SJSA1 (cell line): ENCODE results near the gene RGS6. TPM values are rescaled to one million over a fixed set of nuclear protein-coding genes. Genes with fewer than 3 reads are reported as not detected.

ENCODE experiments used
- DNase-seq, 2 experiments: peaks; one replicate each; pipeline ENCODE4 v3.0.0-alpha.2; 2015 to 2020; ENCODE audit warnings: low spot score in 2 of 2, low read depth in 1 of 2
- H3K27ac ChIP-seq: fragments of 250-450 bp; sonication (Bioruptor Pico); 2 replicates; pipeline ENCODE4 v1.5.1; 2020; ENCODE audit warnings: mild to moderate bottlenecking, moderate library complexity
- H3K27me3 ChIP-seq: fragments of 250-450 bp; sonication (Bioruptor Pico); replicated peaks from 2 replicates; pipeline ENCODE4 v1.5.1; 2020; ENCODE audit warnings: mild to moderate bottlenecking, moderate library complexity
- H3K36me3 ChIP-seq: fragments of 250-450 bp; sonication (Bioruptor Pico); 2 replicates; pipeline ENCODE4 v1.5.1; 2020; ENCODE audit warnings: mild to moderate bottlenecking
- H3K4me1 ChIP-seq: fragments of 250-450 bp; sonication (Bioruptor Pico); replicated peaks from 2 replicates; pipeline ENCODE4 v1.6.1; 2021; ENCODE audit warnings: mild to moderate bottlenecking
- H3K4me3 ChIP-seq: fragments of 250-450 bp; sonication (Bioruptor Pico); 2 replicates; pipeline ENCODE4 v1.5.1; 2020; ENCODE audit warnings: mild to moderate bottlenecking
- H3K9me3 ChIP-seq: fragments of 250-450 bp; sonication (Bioruptor Pico); replicated peaks from 2 replicates; pipeline ENCODE4 v1.5.1; 2020; ENCODE audit warnings: mild to moderate bottlenecking
- total RNA-seq: library from RNA; depleted of rRNA; stranded (reverse); fragments of >200 nt; shearing (Covaris generic); gene quantifications from 2 replicates; pipeline ENCODE4 v1.2.3, GENCODE V29; 2014

Gene RGS6
- total RNA-seq, 1 experiment from 2014 or later, result not detected

GRCh38 chr14:72008666-72009065 is 76.4 kb downstream of the RGS6 start:
- Histone ChIP-seq H3K4me3 (no peak overlapping the region), H3K9me3 (no peaks in the 10 kb centered on the region), H3K4me1 (no peaks in the 10 kb centered on the region), H3K27ac (no peak overlapping the region), H3K36me3 (no peaks in the 10 kb centered on the region), H3K27me3 (no peaks in the 10 kb centered on the region)
- DNase-seq, result no peak

- DNase-seq, result no peak
- Histone ChIP-seq H3K36me3 (no peaks in the 10 kb centered on the region), H3K4me1 (no peaks in the 10 kb centered on the region), H3K4me3 (no peak overlapping the region), H3K27me3 (no peaks in the 10 kb centered on the region), H3K27ac (no peak overlapping the region), H3K9me3 (no peaks in the 10 kb centered on the region)
Observed at GRCh38 chr14:72010474-72010873, 78.2 kb downstream of the RGS6 start.

GRCh38 chr14:72013721-72014345 is 81.6 kb downstream of the RGS6 start:
- Histone ChIP-seq H3K27ac (no peak overlapping the region), H3K4me1 (no peaks in the 10 kb centered on the region), H3K27me3 (no peaks in the 10 kb centered on the region), H3K9me3 (no peaks in the 10 kb centered on the region), H3K36me3 (no peaks in the 10 kb centered on the region), H3K4me3 (no peak overlapping the region)
- DNase-seq, result no peak

DNA sequence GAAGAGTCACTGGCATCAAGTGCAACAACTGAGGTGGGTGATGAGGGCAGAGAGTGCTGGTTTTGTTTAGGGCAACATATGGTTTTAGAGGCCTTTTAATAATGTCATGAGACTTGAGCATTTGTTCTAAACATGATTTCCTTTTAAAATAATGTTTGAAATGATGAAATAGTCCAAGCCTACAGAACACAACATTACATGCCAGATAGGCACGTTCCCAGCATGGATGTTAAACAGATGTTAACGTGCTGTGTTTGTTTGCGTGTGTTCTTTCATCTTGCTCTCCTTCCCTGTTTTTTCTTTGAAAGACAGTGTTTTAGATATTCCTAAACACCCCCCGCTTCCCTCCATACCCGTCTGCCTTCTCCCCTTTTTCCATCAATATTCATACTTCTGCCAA is 82.3 kb downstream of the RGS6 start:
- no peaks in the 10 kb centered on the region for H3K9me3 ChIP-seq
- H3K36me3 ChIP-seq, result no peaks in the 10 kb centered on the region
- H3K27ac ChIP-seq, result no peak overlapping the region
- no peak overlapping the region for H3K4me3 ChIP-seq
- H3K27me3 ChIP-seq, result no peaks in the 10 kb centered on the region
- no peak for DNase-seq
- H3K4me1 ChIP-seq, result no peaks in the 10 kb centered on the region

GRCh38 chr14:72017290-72017689 is 85.1 kb downstream of the RGS6 start:
- DNase-seq, result no peak
- H3K9me3 ChIP-seq, result no peaks in the 10 kb centered on the region
- H3K4me1 ChIP-seq, result no peaks in the 10 kb centered on the region
- H3K27me3 ChIP-seq, result no peaks in the 10 kb centered on the region
- H3K4me3 ChIP-seq, result no peak overlapping the region
- no peak overlapping the region for H3K27ac ChIP-seq
- no peaks in the 10 kb centered on the region for H3K36me3 ChIP-seq

- H3K9me3 ChIP-seq, result no peaks in the 10 kb centered on the region
- no peak for DNase-seq
- no peaks in the 10 kb centered on the region for H3K27me3 ChIP-seq
Observed at GRCh38 chr14:72023128-72024042, 91.2 kb downstream of the RGS6 start.

GRCh38 chr14:72024043-72024407 is 91.8 kb downstream of the RGS6 start:
- Histone ChIP-seq H3K9me3 (no peaks in the 10 kb centered on the region), H3K36me3 (no peaks in the 10 kb centered on the region), H3K4me3 (no peak overlapping the region), H3K27ac (no peak overlapping the region), H3K27me3 (no peaks in the 10 kb centered on the region), H3K4me1 (no peaks in the 10 kb centered on the region)
- peak in 1 of 2 experiments; percentile 2 for DNase-seq

More at GRCh38 chr14:72023128-72024042, 91.2 kb downstream of the RGS6 start:
- Histone ChIP-seq H3K4me3 (no peak overlapping the region), H3K27ac (no peak overlapping the region), H3K4me1 (no peaks in the 10 kb centered on the region), H3K36me3 (no peaks in the 10 kb centered on the region)

DNA sequence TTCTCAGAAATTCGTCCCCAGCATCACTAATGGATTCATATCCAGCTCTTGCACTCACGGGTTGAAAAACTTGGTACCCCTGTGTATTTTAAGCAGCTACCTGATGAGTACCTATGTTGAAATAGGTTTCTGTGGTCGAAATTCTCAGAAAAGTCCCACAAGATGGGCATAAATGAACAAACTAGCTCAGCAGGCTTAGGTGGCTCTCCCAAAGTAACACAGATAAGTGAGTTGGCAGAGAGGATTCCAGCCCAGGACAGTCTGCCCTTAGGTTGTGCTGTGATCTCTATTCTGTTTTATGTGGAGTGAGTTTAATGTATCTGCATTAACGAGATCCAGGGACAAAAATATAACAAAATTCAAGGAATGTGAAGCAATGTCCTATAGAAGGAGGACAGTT is 92.3 kb downstream of the RGS6 start:
- Histone ChIP-seq H3K27me3 (no peaks in the 10 kb centered on the region), H3K27ac (no peak overlapping the region), H3K36me3 (no peaks in the 10 kb centered on the region), H3K4me1 (no peaks in the 10 kb centered on the region), H3K9me3 (no peaks in the 10 kb centered on the region), H3K4me3 (no peak overlapping the region)
- DNase-seq, result no peak

DNA sequence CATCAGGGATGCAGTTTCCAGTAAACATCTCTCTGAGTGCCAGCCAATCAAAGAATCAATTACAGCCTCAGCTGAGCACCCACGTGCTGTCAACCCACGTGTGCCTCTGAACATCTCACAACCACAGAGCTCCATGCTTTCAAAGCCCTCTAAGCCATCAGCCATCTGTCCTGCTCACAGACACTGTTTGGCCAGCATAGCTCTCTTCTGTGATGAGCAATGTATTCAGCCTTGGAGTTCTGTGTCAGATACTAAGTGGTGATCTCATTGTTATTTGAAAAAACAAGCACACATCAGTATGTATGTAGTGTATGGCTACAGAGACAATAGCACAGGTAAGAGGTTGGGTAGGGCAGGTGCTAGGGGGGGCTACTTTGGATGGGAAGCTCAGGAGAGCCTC is 94.3 kb downstream of the RGS6 start:
- no peaks in the 10 kb centered on the region for H3K27me3 ChIP-seq
- DNase-seq, result no peak
- H3K27ac ChIP-seq, result no peak overlapping the region
- H3K36me3 ChIP-seq, result no peaks in the 10 kb centered on the region
- no peaks in the 10 kb centered on the region for H3K4me1 ChIP-seq
- no peak overlapping the region for H3K4me3 ChIP-seq
- H3K9me3 ChIP-seq, result no peaks in the 10 kb centered on the region

DNA sequence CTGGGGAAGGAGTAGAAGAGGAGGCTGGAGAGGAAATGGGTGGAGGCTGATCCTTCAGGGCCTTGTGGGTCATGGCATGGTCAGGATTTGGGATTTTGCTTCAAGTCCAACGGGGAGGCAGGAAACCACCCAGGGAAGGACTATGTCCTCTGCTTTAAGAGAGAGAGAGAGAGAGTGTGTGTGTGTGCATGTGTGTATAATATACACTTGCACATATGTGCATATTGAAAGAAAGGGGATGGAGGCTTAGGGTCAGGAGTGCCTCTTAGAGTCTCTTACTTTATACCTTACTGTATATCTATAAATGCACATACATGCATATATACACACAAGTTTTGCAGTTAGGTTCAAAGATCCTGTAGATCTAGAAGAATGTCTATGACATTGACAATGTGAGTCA is 94.8 kb downstream of the RGS6 start:
- Histone ChIP-seq H3K4me3 (no peak overlapping the region), H3K9me3 (no peaks in the 10 kb centered on the region), H3K36me3 (no peaks in the 10 kb centered on the region), H3K4me1 (no peaks in the 10 kb centered on the region), H3K27me3 (no peaks in the 10 kb centered on the region), H3K27ac (no peak overlapping the region)
- no peak for DNase-seq

DNA sequence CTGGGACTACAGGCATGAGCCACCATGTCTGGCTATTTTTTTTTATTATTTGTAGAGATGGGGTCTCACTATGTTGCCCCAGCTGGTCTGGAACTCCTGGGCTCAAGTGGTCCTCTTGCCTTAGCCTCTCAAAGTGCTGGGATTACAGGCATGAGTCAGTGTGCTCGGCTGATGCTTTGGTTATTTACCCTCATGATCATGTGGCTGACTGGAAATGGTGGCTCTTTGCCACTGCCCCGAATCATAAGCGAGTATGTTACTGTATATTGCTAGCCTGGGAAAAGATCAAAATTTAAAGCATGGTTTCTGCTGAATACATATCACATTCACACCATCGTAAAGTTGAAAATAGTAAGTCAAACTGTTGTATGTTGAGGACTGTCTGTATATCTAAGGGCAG is 101.1 kb downstream of the RGS6 start:
- Histone ChIP-seq H3K4me3 (no peak overlapping the region), H3K9me3 (no peaks in the 10 kb centered on the region), H3K4me1 (no peaks in the 10 kb centered on the region), H3K36me3 (no peaks in the 10 kb centered on the region), H3K27ac (no peak overlapping the region), H3K27me3 (no peaks in the 10 kb centered on the region)
- no peak for DNase-seq

DNA sequence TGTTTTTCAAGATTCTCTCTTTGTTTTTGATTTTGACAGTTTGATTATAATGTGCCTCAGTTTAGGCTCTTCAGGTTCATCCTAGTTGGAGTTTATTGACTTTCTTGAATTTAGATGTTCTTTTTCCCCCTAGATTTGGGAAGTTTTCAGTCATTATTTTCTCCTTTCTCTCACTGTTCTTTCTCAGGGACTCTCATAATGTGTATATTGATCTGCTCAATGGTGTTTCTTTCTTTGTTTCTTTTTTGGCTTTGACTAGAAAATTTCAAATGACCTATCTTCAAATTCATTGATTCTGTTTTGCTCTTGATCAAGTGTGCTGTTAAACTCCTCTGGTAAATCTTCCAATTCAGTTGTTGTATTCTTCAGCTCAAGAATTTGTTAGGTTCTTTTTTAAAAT is 108.3 kb downstream of the RGS6 start:
- DNase-seq, result no peak
- no peak overlapping the region for H3K4me3 ChIP-seq
- no peaks in the 10 kb centered on the region for H3K4me1 ChIP-seq
- H3K9me3 ChIP-seq, result no peaks in the 10 kb centered on the region
- no peaks in the 10 kb centered on the region for H3K36me3 ChIP-seq
- H3K27me3 ChIP-seq, result no peaks in the 10 kb centered on the region; the same call in 1 of the 2 replicates
- H3K27ac ChIP-seq, result no peak overlapping the region

- Histone ChIP-seq H3K36me3 (no peaks in the 10 kb centered on the region), H3K4me3 (no peak overlapping the region), H3K9me3 (no peaks in the 10 kb centered on the region), H3K4me1 (no peaks in the 10 kb centered on the region), H3K27me3 (no peaks in the 10 kb centered on the region), H3K27ac (no peak overlapping the region)
- DNase-seq, result no peak
Observed at GRCh38 chr14:72045271-72045670, 113.0 kb downstream of the RGS6 start.

- Histone ChIP-seq H3K27ac (no peak overlapping the region), H3K4me1 (no peaks in the 10 kb centered on the region), H3K9me3 (no peaks in the 10 kb centered on the region), H3K36me3 (no peaks in the 10 kb centered on the region), H3K27me3 (no peaks in the 10 kb centered on the region), H3K4me3 (no peak overlapping the region)
- DNase-seq, result no peak
Observed at GRCh38 chr14:72045885-72046284, 113.7 kb downstream of the RGS6 start.
